ENCODE results near the gene TRIM65. TPM values are rescaled to one million over a fixed set of nuclear protein-coding genes. Genes with fewer than 3 reads are reported as not detected.

TRIM65 gene
- total and polyA plus RNA-seq, 5 experiments from 2014 or later: 13.4 to 40.9 (median 31.8) TPM

DNA sequence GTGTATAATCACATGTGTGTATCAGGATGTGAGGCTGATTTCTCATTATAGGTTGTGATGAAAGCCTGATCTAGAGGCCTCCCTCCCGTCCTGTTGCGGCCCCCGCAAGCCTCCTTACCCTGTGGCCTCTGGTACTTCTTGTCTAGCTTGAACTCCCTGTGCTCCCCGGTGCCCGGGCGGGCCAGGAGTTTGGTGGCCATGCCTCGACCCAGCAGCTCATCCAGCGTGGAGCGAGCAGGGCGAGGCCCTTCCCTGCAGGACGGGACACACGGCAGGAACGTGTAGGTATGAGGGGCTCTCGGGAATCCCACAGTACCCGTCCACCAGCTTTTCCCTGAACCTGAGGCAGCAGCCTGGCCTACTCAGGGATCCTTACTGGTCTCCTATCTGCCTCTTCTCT, 29.2 kb upstream of the TRIM65 start:
- no peak for DNase-seq
- ATAC-seq: no peak
- peaks cover 0 to 8% (median 3%) of the 10 kb centered on the region in 3 donors for H3K36me3 Mint-ChIP-seq
- no peaks in the 10 kb centered on the region for H3K9me3 Mint-ChIP-seq
- H3K4me1 Mint-ChIP-seq: no peaks in the 10 kb centered on the region
- no peak overlapping the region for H3K27ac Mint-ChIP-seq
- no peak overlapping the region for H3K4me3 Mint-ChIP-seq
- H3K27me3 Mint-ChIP-seq: no peaks in the 10 kb centered on the region
- POLR2A ChIA-PET: interaction anchor here (0.5 kb wide), 1 partner anchor 39 kb away, joined by 8 read pairs; no protein-coding TSS in a partner anchor

DNA sequence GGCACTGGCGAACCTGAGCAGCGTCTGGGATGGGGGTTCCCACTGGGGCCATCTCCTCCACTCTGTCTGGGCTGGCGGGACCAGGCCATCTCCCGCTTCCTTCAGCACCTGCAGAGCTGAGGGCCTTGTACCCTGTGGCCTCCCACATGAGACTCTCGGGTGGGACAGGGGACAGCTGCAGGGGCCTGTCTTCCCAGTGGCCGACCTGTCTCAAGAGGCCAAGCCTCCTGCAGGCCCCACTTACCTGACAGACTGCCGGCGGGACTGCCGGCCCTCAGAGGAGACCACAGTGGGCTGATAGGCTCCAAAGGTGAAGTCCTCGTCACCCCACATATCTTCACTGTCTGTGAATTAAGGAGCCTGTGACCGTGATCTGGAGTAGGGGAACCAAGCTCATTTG, 28.4 kb upstream of the TRIM65 start:
- H3K9me3 Mint-ChIP-seq: no peaks in the 10 kb centered on the region
- no peak for ATAC-seq

DNA sequence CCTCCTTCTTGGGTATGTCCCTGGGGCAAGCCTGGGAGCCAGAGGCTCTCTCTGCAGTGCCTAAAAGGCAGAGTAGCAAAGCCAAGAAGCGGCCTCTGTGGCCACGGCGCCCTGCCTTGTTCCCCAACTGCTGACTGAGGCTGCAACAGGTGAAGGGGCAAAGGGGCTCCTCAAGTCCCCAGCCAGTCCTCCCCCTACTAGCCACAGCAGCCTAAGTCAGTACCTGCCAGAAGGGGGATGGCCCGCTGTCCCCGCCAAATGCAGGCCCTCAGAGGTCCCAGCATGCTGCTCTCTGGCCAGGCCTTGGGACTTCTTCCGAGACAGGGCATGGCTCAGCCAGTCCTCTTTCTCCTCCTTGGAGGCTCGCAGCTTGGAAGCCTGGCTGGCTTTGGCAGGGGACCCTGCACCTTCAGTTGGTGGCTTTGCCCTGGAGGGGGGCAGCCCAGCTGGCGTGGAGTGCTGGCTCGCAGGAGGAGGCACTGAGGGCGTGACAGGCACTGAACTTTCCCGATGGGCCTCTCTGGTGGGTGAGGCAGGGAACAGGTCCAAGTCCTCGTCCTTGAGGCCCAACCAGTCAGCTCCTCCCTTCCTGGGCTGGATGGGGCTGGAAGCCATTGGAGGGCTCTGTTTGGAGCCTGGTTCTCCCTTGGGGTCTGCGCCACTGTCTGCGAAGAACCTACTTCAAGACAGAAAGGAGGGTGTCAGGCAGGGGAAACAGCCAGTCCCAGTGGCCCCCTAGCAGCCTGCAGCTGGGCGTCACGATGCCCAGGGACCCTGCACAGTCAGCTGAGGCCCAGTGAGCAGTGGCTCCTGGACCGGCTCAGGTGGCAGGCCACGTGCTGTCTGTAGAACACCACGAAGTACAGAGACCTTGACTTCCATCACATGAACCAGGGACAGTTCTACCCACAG, 26.5 kb upstream of the TRIM65 start:
- Mint-ChIP-seq H3K36me3 (peaks cover 0 to 9% (median 0%) of the 10 kb centered on the region in 3 donors), H3K4me1 (no peaks in the 10 kb centered on the region), H3K27me3 (no peaks in the 10 kb centered on the region), H3K9me3 (no peaks in the 10 kb centered on the region), H3K4me3 (no peak overlapping the region), H3K27ac (peak overlapping the region in 1 of 10 donors; percentile 47)
- no peak for ATAC-seq
- no peak for DNase-seq
- POLR2A ChIA-PET: no interaction called here

More for the DNA sequence above, 28.4 kb upstream of the TRIM65 start:
- H3K27ac Mint-ChIP-seq: no peak overlapping the region
- peaks cover 0 to 8% (median 3%) of the 10 kb centered on the region in 3 donors for H3K36me3 Mint-ChIP-seq
- DNase-seq: no peak
- no peaks in the 10 kb centered on the region for H3K27me3 Mint-ChIP-seq
- H3K4me1 Mint-ChIP-seq: no peaks in the 10 kb centered on the region
- POLR2A ChIA-PET: no interaction called here
- H3K4me3 Mint-ChIP-seq: no peak overlapping the region

DNA sequence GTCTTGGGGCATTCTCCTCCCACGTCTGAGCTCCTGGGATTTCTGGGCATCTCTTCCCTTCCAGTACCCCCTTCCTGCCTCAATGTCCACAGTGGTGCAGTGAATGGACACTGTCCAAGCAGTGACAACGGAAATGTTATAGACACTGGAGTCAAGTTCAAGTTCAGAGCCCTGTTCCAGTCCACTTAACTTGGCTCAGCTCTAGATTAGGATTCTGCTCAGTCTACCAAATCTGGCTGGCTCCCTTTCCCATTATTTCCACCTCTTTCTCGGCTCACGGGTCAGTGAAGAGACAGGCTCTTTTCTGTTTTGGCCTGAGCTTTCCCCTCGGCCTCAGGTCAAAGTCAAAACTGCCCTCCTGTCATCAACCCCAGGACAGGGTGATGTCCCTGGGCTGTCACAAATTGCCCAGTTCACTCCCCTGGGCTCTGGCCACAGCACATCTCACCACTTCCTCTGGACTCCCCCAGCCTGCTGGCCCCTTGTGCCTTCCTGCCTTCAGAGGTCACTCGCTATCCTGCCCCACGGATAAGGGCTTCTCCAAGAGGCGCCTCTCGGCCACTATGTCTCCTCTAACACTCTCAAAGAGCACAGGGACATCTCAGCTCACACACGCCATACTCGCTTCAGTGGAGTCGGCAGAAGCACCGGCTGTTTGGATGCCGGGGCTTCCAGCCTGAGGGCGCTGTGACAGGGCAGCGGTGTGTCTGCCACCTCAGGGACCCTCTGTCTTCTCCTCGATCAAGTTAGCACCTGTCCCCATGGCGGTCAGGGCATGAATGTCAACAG, 25.6 kb upstream of the TRIM65 start:
- no peak for ATAC-seq
- Mint-ChIP-seq H3K36me3 (peaks cover 0 to 9% (median 0%) of the 10 kb centered on the region in 3 donors), H3K4me1 (no peaks in the 10 kb centered on the region), H3K9me3 (no peaks in the 10 kb centered on the region), H3K27ac (peak overlapping the region in 1 of 10 donors; percentile 11), H3K27me3 (no peaks in the 10 kb centered on the region), H3K4me3 (no peak overlapping the region)
- DNase-seq: no peak
- POLR2A ChIA-PET: interaction anchor here (0.6 kb wide), 1 partner anchor 52 kb away, joined by 8 read pairs; no protein-coding TSS in a partner anchor

DNA sequence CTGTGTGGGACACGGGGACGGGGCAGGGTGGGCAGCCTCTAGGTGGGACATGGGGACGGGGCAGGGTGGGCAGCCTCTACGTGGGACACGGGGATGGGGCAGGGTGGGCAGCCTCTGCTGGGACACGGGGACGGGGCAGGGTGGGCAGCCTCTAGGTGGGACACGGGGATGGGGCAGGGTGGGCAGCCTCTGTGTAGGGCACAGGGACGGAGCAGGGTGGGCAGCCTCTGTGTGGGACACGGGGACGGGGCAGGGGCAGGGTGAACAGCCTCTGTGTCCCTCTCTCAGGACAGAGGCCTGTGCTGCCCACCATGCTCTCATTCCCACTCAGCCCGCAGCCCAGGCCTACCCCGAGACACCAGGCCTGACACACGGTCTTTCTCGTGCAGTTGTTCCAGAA, 24.8 kb upstream of the TRIM65 start:
- no peak overlapping the region for H3K4me3 Mint-ChIP-seq
- H3K4me1 Mint-ChIP-seq: peaks cover 0 to 2% (median 0%) of the 10 kb centered on the region in 4 donors
- no peak for ATAC-seq
- H3K27ac Mint-ChIP-seq: no peak overlapping the region
- H3K9me3 Mint-ChIP-seq: no peaks in the 10 kb centered on the region
- DNase-seq: no peak
- H3K36me3 Mint-ChIP-seq: peaks cover 0 to 10% (median 0%) of the 10 kb centered on the region in 3 donors
- H3K27me3 Mint-ChIP-seq: no peaks in the 10 kb centered on the region
- POLR2A ChIA-PET: interaction anchor here (0.6 kb wide), 1 partner anchor 53 kb away, joined by 8 read pairs; no protein-coding TSS in a partner anchor

DNA sequence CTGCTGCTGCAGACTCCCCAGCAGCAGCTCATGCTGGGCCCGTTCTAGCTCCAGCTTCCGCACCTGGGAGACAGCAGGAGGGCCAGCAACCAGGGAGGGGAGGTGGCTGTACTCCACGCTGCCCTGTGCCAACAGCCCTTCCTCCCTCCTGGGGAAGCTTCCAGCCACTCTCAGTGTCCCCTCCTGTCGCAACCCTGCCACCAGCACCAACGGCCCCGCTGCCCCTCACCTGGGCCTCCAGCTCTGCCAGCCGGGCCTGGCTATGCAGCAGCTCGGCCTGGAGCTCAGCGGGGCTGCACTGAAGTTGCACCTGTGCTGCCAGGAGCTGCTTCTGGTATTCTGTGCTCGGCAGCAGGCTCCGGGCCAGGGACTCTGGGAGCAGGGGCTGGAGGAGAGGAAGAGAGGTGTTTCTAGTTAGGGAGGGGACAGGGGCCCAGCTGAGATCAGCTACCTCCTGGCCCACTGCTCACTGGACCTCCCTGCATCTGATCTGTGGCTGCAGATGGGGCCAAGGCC, 23.4 kb upstream of the TRIM65 start:
- DNase-seq (no peak), ATAC-seq (no peak)
- POLR2A ChIA-PET: interaction anchor here (0.5 to 1.5 kb wide), 3 partner anchors 11 to 295 kb away, joined by 3 to 5 read pairs (median 3); no protein-coding TSS in a partner anchor
- H3K27me3 Mint-ChIP-seq: no peaks in the 10 kb centered on the region
- no peak overlapping the region for H3K27ac Mint-ChIP-seq
- peaks cover 0 to 2% (median 0%) of the 10 kb centered on the region in 4 donors for H3K4me1 Mint-ChIP-seq
- H3K36me3 Mint-ChIP-seq: peaks cover 0 to 10% (median 0%) of the 10 kb centered on the region in 3 donors
- no peak overlapping the region for H3K4me3 Mint-ChIP-seq
- no peaks in the 10 kb centered on the region for H3K9me3 Mint-ChIP-seq

DNA sequence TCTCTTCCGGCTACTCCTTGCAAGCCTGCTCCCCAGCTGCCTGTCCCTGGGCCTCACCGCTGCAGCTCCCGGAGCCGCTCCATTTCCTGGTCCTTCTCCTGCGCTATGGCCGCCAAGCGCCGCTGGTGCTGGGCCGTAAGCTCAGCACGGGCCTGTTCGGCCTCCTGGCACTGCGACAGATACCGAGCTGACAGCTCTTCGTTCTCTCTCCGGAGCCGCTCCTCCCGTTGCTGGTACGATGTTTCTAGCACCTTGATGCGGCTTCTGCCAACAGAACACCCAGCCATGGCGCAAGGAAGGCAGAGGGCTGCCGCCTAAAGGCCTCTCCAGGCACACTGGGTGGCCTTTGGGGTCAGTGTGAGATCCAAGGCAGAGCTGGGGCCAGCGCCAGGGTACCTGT, 22.9 kb upstream of the TRIM65 start:
- Mint-ChIP-seq H3K27ac (peak overlapping the region in 1 of 10 donors; percentile 22), H3K4me1 (peaks cover 0 to 2% (median 0%) of the 10 kb centered on the region in 4 donors), H3K27me3 (no peaks in the 10 kb centered on the region), H3K4me3 (no peak overlapping the region), H3K36me3 (peaks cover 0 to 14% (median 0%) of the 10 kb centered on the region in 3 donors), H3K9me3 (no peaks in the 10 kb centered on the region)
- no peak for DNase-seq
- POLR2A ChIA-PET: interaction anchor here (0.6 to 1.5 kb wide), 2 partner anchors 11 to 61 kb away, joined by 3 to 5 read pairs; no protein-coding TSS in a partner anchor
- ATAC-seq: no peak

DNA sequence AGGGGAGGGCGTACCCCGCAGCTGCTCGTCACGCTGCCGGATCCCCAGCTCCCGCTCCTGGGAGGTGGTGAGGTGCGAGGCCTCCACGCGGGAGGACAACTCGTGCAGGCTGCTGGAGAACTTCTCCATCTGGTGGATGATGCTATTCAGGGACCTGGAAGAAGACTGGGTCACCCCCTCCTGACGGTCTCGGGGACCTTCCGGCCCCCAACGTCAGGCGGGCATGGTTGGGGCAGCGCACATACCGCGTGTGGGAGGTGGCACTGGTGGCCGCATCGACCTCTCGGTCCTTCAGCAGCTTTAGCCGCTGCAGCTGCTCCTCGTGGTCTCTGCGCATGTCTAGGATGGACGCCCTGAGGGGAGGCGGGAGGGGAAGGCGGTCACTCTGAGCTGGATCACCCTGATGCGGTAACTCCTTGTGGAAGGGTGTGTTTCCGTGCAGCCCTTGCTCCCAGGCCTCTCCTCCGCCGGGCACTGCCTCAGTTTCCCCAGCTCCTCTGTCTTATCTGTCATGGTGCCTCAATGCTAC, 21.2 kb upstream of the TRIM65 start:
- H3K27me3 Mint-ChIP-seq: no peaks in the 10 kb centered on the region
- H3K4me3 Mint-ChIP-seq: no peak overlapping the region
- H3K4me1 Mint-ChIP-seq: peaks cover 0 to 2% (median 0%) of the 10 kb centered on the region in 4 donors
- ATAC-seq (no peak), DNase-seq (no peak)
- H3K36me3 Mint-ChIP-seq: peaks cover 0 to 17% (median 0%) of the 10 kb centered on the region in 3 donors
- H3K27ac Mint-ChIP-seq: no peak overlapping the region
- POLR2A ChIA-PET: interaction anchor here (0.9 kb wide), 1 partner anchor 9 kb away, joined by 3 read pairs; no protein-coding TSS in a partner anchor
- H3K9me3 Mint-ChIP-seq: no peaks in the 10 kb centered on the region

DNA sequence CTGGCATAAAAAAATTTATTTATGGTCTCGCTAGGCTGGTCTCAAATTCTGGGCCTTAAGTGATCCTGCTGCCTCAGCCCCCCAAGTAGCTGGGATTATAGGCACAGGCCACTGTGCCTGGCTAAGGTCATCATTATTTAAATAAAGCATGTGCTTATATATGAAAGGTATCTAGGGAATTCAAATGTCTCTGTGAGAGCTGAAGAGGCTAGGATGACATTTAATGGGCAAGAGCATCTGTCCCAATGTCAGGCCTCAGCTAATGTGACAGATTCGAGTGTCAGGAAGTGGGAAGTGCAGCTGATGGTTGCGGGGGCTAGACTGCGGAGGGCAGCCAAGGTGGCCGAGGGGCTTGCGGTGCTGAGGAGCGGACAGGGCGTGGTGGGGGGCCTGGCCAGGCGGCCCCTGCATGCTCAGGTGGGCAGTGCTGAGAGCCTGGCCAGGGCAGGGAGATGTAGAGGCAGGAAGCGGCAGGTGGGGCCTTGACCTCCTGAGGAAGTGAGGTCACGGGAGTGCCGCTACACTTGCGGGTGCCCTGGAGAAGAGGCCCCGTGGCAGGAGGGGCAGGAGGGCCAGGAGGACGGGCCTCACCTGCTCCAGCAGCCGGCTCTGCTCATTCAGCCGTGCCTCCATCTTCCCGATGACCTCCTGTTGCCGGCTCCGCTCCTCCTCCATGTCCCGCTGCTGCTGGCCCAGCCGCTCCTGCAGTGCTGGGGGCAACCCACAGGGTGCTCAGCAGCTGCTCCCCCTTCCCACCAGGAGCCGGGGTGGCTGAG, 20.6 kb upstream of the TRIM65 start:
- H3K4me1 Mint-ChIP-seq: peaks cover 0 to 2% (median 0%) of the 10 kb centered on the region in 4 donors

DNA sequence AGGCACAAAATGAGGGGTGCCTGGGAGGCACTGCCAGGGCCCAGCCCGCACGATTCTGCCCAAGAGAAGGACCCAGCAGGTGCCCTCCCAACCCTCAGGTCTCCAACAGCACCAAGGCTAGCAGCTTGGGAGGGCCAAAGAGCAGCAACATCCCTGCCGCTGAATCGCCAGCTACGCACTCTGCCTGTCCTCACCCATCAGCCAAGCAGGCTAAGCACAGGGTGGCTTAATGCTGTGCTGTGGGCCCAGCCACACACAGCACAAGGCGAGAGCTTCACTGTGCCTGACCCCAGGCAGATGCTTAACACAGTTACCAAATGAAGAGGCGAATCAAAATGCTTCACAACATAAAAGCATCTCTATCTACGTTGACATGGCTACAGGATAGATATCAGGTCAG, 18.5 kb upstream of the TRIM65 start:
- peaks cover 0 to 2% (median under 1%) of the 10 kb centered on the region in 4 donors for H3K4me1 Mint-ChIP-seq
- peaks cover 0 to 30% (median 0%) of the 10 kb centered on the region in 3 donors for H3K36me3 Mint-ChIP-seq
- H3K9me3 Mint-ChIP-seq: no peaks in the 10 kb centered on the region
- no peak for ATAC-seq
- DNase-seq: no peak
- H3K27ac Mint-ChIP-seq: peak overlapping the region in 1 of 10 donors; percentile 11
- H3K4me3 Mint-ChIP-seq: no peak overlapping the region
- POLR2A ChIA-PET: no interaction called here
- H3K27me3 Mint-ChIP-seq: no peaks in the 10 kb centered on the region

More for the DNA sequence above, 20.6 kb upstream of the TRIM65 start:
- POLR2A ChIA-PET: no interaction called here
- Mint-ChIP-seq H3K9me3 (no peaks in the 10 kb centered on the region), H3K36me3 (peaks cover 0 to 22% (median 0%) of the 10 kb centered on the region in 3 donors), H3K27ac (peak overlapping the region in 2 of 10 donors; percentile 27 to 44), H3K27me3 (no peaks in the 10 kb centered on the region), H3K4me3 (no peak overlapping the region)
- ATAC-seq: no peak
- no peak for DNase-seq

DNA sequence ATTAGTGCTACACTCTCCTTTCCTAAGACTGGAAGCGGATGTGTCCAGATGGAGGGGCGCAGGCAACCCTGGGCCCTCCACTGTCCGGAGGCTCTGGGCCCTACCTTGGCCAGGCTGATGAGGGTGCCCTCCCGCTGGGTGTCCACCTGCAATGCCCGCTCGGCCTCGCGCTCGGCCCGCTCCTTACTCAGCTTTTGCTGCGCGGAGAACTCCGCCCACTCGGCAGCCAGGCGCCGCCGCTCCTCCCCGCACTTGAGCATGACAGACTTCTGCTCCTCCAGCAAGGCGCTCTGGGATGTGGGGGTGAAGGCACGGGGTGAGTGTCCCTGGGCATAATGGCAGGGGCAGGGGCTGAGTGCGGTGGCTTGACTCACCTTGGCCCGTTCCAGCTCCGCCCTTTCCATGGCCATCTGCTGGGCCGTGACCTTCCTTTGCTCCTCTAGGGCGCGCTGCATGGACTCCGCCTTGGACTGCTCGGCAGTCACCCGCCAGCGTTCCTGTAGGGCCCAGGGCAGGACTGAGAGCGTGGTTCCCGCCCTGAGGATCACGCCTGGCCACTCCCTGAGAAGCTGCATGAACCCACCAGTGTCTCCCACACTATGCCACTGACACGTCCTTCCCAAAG, 18.0 kb upstream of the TRIM65 start:
- H3K36me3 Mint-ChIP-seq: peaks cover 0 to 31% (median 0%) of the 10 kb centered on the region in 3 donors
- peak overlapping the region in 1 of 10 donors; percentile 11 for H3K27ac Mint-ChIP-seq
- ATAC-seq: no peak
- DNase-seq: no peak
- POLR2A ChIA-PET: no interaction called here
- H3K4me1 Mint-ChIP-seq: peaks cover 0 to 5% (median 2%) of the 10 kb centered on the region in 4 donors
- H3K9me3 Mint-ChIP-seq: no peaks in the 10 kb centered on the region
- H3K27me3 Mint-ChIP-seq: no peaks in the 10 kb centered on the region
- H3K4me3 Mint-ChIP-seq: no peak overlapping the region
